HG03432 (cell line): ENCODE results near the gene OR6T1.

ENCODE experiments used
- ATAC-seq: cut with Tn5 transposase; IDR thresholded peaks from one replicate; pipeline ENCODE4 v1.9.1; 2021; ENCODE audit warnings: mild to moderate bottlenecking, moderate library complexity; ENCODE audit not compliant: unreplicated experiment

The OR6T1 gene

DNA sequence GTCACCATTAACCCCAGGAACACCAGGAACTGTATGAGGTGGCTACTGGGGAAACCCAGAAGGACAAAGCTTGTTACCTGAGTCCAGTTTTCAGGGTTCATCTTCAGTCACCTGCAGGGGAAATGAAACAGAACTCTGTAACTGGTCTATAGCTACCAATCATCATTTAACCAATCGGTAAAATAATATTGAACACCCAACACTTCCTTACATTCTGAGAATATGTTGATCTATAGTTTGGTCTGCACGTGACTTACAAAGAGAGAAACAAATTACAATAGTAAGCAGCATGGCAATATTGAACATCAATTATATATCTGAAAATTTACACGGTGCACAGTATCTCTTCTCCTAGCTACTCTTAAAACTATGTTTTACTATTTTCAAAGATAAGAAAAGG lies at the start of gene OR6T1:
Gene OR6T1, minus strand, starts transcription at position 101 of the 400 bp plus-strand sequence. Its CDS starts 0 bp downstream, at position 101.
- ATAC-seq, result no peak

DNA sequence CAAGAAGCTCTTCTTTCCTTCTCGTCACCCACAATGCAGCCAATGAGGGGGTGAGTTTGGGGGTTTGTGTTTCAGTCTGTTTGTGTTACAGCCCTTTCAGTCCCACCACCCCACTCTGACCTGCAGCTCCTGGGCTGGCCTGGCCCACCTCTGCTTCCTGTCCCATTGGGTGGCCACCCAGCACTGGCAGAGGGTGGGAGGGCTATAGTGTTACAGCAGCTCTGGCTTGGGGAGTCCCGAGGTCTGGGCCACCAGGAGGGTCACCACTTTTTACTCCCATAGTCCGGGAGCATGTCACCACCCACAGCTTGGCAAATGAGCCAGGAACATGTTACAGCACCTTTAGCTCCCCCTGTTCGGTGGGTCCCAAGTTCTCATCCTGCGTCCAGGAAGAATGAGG lies 35.7 kb upstream of the OR6T1 start:
- no peak for ATAC-seq

GRCh38 chr11:123977731-123978347 lies 34.2 kb upstream of the OR6T1 start, which contains the start of gene OR10S1:
Gene OR10S1, minus strand, starts transcription at chr11:123977781. Its CDS starts 117 bp downstream, at chr11:123977664.
- ATAC-seq, result no peak

GRCh38 chr11:123976770-123977560 lies 33.3 kb upstream of the OR6T1 start:
- ATAC-seq, result no peak

DNA sequence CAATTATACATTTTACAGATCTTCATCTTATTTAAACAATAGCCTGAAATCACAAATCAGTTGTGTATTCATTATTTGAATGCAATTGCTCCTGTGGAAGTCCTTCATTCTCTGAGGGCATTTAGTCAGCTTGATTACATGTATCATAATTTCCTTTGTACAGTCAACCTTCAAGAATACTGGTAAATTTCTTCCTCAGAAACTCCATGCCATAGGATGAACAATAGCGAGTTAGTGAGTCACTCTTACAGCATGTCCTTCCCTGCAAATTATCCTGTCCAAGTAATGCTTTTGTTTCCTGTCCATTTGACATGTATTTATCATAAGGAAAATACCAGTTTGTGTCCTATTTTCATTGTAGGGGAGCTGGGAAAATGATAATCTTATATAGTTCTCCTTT lies 30.2 kb upstream of the OR6T1 start:
- no peak for ATAC-seq

GRCh38 chr11:123956752-123957151 lies 13.1 kb upstream of the OR6T1 start:
- ATAC-seq, result no peak

GRCh38 chr11:123945132-123945531 lies 1.5 kb upstream of the OR6T1 start:
- no peak for ATAC-seq

GRCh38 chr11:123942413-123942812 lies 1.2 kb downstream of the OR6T1 start:
- no peak for ATAC-seq

DNA sequence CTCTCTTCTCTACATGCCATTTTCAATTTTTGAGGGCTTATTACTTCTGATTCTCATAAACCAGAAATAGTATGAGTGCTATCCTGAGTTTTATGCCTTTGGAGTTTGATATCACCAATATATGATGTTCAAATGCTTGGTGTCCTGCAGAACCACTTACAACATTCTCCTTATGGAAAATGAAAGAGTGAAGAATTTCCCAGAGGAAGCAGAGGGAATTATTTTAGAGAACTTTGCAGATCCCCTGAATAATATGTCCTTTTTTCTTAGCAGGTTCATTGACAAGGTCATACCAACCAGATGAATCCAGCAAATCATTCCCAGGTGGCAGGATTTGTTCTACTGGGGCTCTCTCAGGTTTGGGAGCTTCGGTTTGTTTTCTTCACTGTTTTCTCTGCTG lies 4.3 kb downstream of the OR6T1 start, which contains the start of gene OR4D5:
Gene OR4D5, plus strand, starts transcription at position 301 of the 400 bp plus-strand sequence. Its CDS starts 0 bp downstream, at position 301.
- ATAC-seq, result no peak

DNA sequence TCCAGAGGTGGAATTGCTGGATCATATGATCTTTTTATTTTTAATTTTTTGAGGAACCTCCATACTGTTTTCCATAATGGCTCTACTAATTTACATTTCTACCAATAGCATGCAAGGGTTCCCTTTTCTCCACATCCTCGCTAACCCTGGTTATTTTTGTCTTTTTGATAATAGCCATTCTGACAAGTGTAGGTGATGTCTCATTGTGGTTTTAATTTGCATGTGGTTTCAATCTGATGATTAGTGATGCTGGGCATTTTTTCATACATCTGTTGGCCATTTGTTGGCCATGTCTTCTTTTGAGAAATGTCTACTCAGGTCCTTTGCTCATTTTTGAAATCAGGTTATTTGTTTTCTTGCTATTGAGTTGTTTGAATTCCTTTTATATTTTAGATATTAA lies 19.6 kb downstream of the OR6T1 start:
- ATAC-seq, result no peak

DNA sequence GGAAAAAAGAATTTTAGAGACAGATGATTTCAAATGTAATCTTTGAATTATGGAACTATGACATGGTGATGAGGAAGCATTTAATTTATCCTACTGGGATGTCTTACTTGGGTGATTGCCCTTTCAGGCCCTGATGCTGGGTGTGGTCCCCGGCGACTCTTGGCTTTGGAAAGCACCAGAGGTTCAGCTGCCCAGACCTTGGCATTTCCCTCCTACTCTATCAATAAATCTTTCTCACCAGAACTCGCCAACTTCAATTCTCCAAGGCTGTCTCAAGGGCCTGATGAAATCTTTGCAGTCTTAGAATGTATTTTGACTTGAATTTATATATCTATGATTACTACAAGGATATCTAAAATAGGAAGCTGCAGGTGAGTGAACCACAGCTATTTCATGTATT lies 22.7 kb downstream of the OR6T1 start:
- no peak for ATAC-seq

GRCh38 chr11:123905826-123906225 lies 37.8 kb downstream of the OR6T1 start:
- ATAC-seq, result no peak

DNA sequence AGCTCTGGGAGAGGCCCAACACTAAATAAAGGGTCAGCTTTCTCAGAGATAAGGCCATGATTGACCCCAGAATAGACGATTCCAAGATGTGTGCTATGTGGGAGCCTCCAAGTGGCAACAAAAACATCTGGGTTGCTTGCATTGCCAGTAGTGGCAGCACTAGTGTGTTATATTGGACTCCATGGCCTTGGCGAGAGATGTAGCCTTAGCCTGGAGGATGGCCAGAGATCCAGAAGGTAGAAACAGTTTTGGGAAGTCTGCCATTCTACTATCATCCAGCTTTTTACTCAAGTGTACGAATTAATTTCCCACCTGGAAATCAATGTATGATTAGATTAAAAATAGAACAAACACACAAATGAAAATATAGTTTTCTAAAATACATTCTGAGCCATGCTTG lies 38.7 kb downstream of the OR6T1 start:
- no peak for ATAC-seq

DNA sequence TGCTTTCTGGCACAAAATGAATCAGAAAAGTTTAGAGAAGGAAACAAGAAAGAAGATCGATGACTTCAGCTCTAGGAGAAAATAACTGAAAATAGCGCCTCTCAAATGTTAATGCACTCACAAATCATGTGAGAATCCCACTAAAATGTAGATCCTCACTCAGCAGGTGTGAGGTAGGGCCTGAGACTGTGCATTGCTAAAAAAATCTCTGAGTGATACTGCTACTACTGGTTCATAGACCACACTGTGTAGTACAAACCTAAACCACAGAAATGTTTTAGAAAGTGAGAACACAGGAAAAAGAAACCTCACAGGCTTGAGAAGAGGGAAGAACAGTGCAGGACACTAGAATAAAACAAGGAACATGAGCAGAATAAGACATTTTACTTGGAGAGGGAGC lies 39.7 kb downstream of the OR6T1 start:
- ATAC-seq, result peak; percentile 93

DNA sequence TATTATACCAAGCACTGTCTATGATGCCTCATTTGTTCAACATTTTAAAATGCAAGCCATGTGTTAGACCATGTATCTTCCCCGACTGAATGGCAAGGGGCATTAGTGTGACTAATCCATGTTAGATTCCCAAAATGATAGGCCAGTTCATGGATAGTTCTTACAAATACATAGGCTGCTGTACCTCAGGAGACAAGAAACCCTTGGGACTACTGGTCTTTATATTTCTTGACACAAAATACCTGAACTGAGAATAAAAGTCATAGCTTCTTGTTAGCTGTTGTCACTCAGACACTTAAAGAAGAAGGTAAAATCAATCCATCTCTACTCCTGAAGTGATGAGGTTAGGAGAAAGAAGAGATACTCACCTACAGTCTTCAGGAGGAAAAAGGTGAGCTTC lies 41.8 kb downstream of the OR6T1 start, which contains the start of gene OR8D4:
Gene OR8D4, plus strand, starts transcription at position 301 of the 400 bp plus-strand sequence. CDS start 4,265 bp downstream, outside the sequence.
- no peak for ATAC-seq

DNA sequence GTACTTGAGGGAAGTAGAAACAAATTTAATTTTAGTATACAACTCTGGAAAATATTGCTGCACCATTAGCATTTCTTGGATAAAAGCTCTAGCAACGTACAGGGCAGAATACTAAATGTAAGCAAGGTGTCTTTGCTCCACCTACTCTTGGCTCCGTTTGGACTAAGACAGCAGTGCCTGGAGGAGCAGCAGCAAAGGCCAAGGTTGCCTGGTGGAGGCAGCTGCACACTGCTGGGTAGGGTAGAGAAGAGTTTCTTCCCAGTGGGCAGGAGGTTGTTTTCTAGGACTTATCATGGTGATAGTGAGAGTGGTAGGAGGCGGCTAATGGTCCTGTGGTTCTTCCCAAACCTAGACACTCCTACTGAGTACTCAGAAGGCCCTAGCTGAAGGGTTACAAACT lies 43.8 kb downstream of the OR6T1 start:
- no peak for ATAC-seq
